ENCODE data around the gene LENG1.
"Not testable (repeated sequence)": the region's sequence is repeated elsewhere in the genome, so short reads cannot be mapped to it uniquely, and the experiment has no call there.

Gene LENG1

DNA sequence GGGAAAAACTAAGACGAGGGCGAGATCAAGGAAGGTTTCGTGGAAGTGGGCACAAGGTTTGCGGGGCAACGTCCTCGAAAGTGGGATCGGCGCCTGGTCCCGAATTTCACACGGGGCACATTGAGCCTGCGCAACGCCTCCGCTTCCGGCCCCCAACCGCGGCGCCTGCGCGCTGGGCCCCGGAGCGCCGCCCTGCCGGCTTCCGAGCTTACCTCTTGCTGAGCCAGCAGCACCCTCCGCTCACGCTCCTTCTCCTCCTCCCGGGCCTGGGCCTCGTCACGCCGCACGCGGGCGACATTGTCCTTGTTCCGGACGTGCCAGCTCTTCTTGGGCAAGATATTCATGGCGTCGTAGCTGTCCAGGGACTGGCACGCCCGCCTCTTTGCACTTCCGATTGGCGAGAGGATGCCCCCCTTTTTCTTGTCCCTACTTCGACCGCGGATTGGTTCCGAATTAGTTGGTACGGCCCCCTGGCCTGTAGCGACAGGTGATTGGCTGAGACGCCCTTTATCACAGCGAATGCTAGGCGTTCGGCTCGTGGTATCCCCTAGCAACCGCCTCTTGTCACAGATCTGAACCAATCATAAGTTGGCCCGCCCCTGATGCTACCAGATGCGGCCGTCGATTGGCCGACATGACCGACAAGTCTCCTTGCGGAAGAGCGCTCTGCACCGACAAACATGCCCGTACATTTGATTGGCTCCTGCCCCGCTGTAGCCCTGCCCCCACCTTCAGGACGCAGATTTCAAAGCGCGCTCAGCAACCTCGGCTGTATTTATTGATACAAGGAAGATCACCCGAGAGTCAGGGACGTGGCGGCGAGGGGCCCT, at the start of gene LENG1:
TSS of gene LENG1 (minus strand) at position 370 of the 830 bp plus-strand sequence. CDS start at position 344, 26 bp downstream.
- DNase-seq = peak; percentile 98

DNA sequence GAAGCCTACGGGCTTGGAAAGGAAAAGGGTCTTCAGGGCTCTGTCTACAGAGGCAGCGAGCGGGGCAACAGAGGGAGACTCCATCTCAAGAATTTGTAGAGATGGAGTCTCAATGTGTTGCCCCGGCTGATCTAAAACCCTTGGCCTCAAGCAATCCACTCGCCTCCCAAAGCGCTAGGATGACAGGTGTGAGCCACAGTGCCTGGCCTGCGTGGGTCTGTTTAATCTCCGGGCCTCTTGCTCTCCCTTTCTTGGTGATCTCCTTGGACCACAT, 49.2 kb upstream of the LENG1 start:
- DNase-seq = no peak

DNA sequence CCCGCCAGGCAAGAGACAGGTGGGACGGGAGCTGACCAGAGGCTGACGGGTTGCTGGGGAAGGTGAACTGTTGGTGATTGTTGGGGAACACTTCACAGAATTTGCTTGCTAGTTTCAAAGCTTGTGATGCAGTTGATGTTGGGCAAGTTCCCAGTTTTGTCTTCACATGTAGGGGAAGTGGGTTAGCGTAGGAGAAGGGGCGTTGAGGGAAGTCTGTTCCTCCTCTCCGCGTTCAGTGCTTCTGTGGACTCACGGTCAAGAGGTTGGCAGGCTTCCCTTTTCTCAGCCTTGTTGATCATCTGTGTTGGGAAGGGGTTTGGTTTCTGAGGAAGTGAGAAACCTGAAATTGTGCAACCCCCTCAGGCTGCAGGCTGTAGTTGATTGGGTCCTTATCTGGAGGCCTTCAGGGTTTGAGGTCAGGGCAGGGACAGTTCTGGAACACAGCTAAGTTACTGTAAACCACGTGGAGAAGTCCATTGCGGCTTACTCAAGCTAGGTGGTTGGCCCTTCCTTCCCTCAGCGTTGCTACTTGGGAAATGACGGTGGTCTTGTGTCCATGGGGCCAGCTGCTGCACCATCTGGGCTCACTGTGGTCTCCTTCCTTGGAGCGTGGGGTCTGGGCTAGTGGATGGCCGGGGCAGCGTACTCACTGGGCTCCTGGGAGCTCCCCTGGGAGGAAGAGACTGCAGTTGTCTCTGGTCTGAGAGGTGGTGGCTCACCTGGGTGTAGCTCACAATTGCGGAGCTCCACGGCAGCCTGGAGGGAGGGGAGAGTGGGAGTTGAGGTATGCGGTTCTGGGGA, 48.7 kb upstream of the LENG1 start:
- DNase-seq = no peak

DNA sequence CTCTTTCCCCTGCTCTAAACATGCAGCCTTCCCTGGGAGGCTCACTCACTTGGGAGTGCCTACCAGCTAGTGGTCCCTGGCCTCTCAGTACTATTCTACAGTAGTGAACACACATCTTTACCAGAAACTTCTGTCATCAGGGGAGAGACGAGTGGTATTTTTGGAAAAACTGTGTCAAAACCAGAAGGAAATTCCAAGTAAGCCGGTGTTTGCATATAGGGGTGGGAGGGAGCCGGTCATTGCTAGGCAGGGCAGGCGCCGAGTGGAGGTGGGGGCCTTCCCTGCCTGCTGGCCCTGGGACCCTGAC, 48.1 kb upstream of the LENG1 start:
- no peak for DNase-seq

GRCh38 chr19:54207193-54207592, 47.7 kb upstream of the LENG1 start:
- DNase-seq = not testable (repeated sequence)

DNA sequence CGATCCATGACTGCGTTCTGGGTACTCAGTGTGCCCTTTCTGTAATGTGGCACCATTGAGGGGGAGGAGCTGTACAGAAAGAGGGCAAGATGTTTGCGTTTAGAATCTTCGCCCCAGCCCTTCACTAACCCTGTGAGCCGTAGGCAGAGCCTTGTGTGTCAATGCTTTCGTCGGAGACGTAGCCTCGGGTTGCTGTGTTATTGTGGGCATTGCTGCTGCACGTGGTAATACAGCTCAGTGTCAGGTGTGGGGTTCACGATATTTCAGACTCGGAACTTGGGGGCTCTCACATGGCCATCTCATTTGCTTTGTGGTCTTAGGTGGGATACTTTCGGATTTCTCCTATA, 47.3 kb upstream of the LENG1 start:
- DNase-seq = no peak

DNA sequence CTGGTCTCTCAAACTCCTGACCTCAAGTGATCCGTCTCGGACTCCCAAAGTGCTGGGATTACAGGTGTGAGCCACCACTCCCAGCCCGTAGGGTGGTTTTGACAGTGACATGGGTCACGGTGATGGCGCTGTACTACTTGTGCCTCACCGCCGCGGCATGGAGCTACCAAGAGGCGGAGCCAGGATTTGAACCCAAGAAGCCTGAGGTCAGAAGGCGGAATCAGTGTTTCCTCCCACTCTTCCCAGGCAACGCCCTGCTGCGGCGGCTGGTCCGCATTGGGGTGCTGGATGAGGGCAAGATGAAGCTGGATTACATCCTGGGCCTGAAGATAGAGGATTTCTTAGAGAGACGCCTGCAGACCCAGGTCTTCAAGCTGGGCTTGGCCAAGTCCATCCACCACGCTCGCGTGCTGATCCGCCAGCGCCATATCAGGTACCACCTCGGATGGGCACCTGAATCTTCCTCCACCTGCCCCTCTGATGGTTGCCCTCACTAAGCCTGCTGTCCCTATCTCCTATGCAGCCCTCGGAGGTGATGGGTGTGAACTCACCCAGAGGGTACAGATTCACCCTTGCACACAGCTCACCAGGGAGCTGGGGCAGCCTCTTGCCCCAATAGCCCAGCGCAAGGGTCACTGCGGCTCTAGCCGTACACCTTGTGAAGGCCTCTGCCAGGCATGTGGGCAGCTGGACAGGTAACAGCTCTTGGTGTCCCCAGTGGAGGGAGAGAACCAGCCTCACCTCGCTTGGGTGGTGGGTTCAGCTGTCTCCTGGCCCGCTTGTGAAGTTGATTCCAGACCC, 46.7 kb upstream of the LENG1 start:
- DNase-seq = no peak

DNA sequence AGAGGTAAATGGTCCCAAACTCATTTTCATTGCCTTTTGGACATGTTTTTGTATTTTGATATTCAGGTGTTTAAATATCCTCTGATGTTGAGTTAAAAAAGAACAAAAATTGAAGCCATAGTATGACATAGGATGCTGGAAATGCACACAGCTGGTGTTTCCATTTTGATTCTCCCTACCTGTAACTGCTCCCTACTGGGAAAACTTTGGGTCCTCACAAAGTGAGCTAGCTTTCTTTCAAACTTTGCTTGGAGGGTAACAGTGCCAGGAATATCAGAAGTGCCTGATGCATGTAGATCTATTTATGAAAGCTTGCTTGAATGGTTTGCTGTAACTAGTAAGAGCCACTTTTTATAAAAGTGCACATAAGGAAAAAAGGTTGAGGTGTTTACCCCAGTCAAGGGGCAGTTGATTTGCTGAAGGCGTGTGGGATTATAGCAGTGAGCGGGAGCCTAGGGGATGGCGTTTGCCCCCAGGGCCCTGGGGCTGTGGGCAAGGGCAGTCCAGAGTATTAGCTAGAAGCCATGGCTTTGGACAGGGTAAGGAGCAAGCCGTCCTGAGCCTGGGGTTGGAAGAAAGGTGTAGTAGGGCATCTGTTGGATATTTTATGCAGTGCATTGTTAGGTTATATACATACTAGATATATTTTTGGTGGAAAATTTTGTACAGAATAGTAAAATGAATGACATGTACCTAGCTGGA, 45.4 kb upstream of the LENG1 start:
- DNase-seq = no peak

- no peak for DNase-seq
These were observed 43.7 kb upstream of the LENG1 start for GRCh38 chr19:54203151-54203611.

DNA sequence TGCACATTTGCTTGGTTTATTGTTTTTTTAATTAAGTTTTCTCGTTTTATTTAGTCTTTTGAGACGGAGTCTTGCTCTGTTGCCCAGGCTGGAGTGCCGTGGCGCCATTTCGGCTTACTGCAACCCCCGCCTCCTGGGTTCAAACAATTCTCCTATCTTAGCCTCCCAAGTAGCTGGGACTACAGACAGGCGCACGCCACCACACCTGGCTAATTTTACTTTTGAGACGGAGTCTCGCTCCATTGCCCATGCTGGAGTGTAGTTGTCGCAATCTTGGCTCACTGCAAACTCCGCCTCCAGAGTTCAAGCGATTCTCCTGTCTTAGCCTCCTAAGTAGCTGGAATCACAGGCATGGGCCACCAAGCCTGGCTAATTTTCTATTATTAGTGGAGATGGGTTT, 42.5 kb upstream of the LENG1 start:
- no peak for DNase-seq

- no peak for DNase-seq
These were observed 41.7 kb upstream of the LENG1 start for GRCh38 chr19:54201172-54201701.

DNA sequence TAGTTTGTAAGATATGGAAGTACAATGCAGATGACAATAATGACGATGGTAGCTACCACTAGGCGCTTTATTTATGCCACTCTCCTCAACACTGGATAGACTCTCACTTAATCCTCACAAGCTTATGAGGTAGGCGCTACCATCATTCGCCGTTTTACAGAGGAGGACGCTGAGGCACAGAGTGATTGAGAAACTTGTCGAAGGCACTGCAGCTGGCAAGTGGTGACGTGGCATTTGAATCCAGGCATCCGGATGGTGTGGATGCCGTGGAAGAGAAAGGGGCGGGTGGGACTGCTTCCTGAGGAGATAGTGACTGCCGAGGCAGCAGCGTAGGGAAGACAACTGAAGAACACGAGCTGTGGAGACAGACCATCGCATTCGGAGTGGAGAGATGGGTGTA, 39.9 kb upstream of the LENG1 start:
- DNase-seq = no peak

DNA sequence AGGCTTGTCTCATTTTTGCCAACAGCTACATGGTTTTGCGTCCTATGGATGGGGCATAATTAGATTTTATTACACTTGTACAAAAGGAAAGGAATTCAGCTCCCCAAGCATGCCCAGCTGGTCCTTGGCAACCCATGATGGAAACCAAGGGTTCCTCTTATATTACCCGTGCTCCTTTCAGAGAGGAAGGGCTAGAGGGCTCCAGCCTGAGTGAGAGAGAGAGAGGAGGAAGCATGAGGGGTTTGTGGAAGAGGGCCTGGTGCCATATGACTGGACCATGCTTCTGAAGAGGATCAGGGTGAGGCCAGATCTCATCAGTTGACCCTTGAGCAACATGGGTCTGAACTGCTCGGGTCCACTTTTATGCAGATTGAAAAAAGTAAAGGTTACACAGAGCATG, 37.6 kb upstream of the LENG1 start:
- DNase-seq = no peak

DNA sequence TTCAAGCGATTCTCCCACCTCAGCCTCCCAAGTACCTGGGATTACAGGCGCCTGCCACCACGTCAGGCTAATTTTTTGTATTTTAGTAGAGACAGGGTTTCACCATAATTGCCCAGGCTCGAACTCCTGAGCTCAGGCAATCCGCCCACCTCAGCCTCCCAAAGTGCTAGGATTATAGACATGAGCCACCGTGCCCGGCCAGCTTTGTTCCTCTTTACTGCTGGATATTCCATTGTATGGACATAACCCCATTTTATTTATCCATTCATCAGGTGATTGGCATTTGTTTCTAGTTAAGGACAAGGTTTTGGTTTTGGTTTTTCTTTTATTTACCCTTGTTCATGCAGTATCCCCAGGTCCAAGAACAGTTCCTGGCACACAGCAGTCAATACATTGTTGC, 37.0 kb upstream of the LENG1 start:
- DNase-seq = no peak

DNA sequence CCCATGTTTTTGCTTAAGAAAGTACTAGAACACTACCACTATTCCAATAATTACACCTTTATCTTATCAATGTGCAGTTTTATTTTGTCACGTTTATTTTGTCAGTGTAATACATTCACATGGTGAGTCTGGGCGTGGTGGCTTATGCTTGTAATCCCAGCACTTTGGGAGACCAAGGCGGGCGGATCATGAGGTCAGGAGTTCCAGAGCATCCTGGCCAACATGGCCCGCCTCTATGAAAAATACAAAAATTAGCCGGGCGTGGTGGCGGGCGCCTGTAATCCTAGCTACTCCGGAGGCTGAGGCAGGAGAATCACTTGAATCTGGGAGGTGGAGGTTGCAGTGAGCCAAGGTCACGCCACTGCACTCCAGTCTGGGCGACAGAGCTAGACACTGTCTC, 34.9 kb upstream of the LENG1 start:
- DNase-seq = not testable (repeated sequence)

DNA sequence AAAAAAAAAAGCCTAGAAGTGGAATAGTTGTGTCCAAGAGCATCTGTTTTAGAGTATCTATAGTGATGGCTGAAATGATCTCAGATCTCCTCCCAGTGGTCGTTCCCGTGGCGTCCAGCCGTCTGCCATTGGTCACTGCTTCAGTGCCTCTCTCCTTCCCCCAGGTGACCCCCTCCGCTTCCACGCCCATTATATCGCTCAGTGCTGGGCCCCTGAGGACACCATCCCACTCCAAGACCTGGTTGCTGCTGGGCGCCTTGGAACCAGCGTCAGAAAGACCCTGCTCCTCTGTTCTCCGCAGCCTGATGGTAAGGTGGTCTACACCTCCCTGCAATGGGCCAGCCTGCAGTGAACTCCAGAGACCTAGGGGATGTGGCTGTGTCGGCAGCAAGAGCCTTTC, 33.5 kb upstream of the LENG1 start:
- DNase-seq = no peak

- no peak for DNase-seq
These were observed 32.4 kb upstream of the LENG1 start for GRCh38 chr19:54191811-54192453.

GRCh38 chr19:54191011-54191810, 31.7 kb upstream of the LENG1 start, which contains the start of gene TSEN34:
Gene TSEN34 (plus strand): TSS chr19:54191308. CDS start chr19:54191365, 57 bp downstream.
- DNase-seq = peak; percentile 78

- peak; percentile 99 for DNase-seq
These were observed 31.0 kb upstream of the LENG1 start for GRCh38 chr19:54190503-54191010.

DNA sequence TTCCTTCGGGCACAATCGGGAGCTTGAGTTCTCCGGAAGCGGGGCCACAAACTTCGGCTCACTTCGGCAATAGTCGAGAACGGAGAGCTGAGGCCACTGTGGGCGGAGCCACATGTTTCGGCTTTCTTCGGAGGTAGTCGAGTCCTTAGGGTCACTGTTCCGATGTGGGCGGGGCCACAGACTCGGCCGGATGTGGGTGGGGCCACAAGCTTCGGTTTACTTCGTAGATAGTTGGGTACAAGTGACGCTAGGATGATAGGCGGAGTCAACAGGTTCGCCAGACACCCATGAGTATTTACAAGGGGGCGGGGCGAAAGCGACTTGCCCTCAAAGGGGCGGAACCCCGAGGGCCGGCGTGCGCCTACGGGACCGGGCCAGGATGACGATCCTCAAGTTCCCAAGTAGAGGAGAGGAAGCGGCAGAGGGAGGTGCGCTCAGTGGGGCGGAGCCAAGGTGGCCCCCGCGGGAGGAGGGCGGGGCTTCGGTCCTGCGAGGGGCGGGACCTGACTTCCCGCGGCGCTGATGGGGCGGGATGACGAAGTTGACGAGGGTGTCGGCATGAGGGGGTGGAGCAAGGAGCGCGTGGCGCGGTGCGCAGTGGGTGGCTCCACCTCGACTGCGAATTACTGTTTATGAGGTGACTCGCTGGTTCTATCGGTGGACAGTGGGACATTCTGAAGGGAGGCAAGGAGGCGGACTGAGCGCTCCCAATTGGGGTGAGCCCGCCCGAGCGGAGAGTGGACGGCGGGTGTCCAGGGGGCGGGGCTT, 30.4 kb upstream of the LENG1 start:
- DNase-seq = peak; percentile 99

All from GOT3 (cell line).